Tibial artery (tissue), 4 donors: ENCODE measurements around the gene ZNF280D.

Experiments
- DNase-seq, 2 donors: peaks; one replicate each; pipeline ENCODE4 v3.0.0-alpha.2; 2019
- H3K27ac ChIP-seq, 2 donors: fragments of 200-600 bp; sonication (generic) in 1 of 2; 1 replicate in 1 of 2; 2 replicates in 1 of 2; pipeline ENCODE4 v1.5.1; 2018 to 2019; ENCODE audit warnings: mild to moderate bottlenecking in 1 of 2
- H3K27me3 ChIP-seq, 2 donors: fragments of 200-600 bp; sonication (generic) in 1 of 2; one replicate each; pipeline versions ENCODE4 v1.5.1 to v1.6.0; 2016 to 2019
- H3K36me3 ChIP-seq, 3 donors: fragments of 200-600 bp; sonication (generic) in 2 of 3; one replicate each; pipeline ENCODE4 v1.5.1; 2016 to 2019; ENCODE audit warnings: mild to moderate bottlenecking in 2 of 3
- H3K4me1 ChIP-seq, 4 donors: fragments of 200-600 bp; sonication (generic) in 2 of 4; 1 replicate in 3 of 4; 2 replicates in 1 of 4; pipeline ENCODE4 v1.5.1; 2016 to 2019
- H3K4me3 ChIP-seq, 2 donors: fragments of 200-600 bp; sonication (generic) in 1 of 2; 1 replicate in 1 of 2; 2 replicates in 1 of 2; pipeline ENCODE4 v1.5.1; 2018 to 2019; ENCODE audit warnings: mild to moderate bottlenecking in 2 of 2
- H3K9me3 ChIP-seq, 3 donors: fragments of 200-600 bp; sonication (generic) in 1 of 3; one replicate each; pipeline ENCODE4 v1.5.1; 2016 to 2019
- intact Hi-C: fragments of 100-400 bp; cut with DNase I; formaldehyde crosslinking; loops from one replicate; pipeline ENCODE4 v1.15.0; 2023; ENCODE audit warnings: low total_unique reads
- TF ChIP-seq, protein P1 (sequence below), 2 experiments: fragments of 200-600 bp in 1 of 2; fragments of 450-650 bp in 1 of 2; IDR thresholded peaks; one replicate each; pipeline ENCODE4 v1.5.1; 2017 to 2019; ENCODE audit warnings: antibody characterized with exemption in 2 of 2, mild to moderate bottlenecking in 1 of 2, moderate library complexity in 1 of 2

The ZNF280D gene

DNA sequence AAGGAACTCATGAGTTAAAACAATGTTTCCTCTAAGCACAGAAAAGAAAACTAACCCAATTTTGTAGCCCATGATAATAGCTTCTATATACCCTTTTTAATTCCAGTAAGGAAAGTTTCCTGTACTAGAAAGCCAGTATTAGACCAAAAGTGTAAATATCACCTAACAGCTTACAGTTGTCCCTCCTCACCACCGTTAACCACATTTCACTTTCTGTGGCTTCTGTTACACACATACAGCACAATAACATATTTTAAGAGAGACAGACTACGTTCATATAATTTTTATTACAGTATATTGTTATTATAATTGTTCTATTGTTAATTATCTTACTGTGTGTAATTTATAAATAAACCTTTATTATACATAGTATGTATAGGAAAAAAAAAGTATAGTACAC, 74.1 kb downstream of the ZNF280D start:
- Histone ChIP-seq H3K27me3 (no peaks in the 10 kb centered on the region), H3K4me3 (no peak overlapping the region), H3K27ac (no peak overlapping the region), H3K36me3 (peaks cover 25 to 30% (median 26%) of the 10 kb centered on the region in 3 donors), H3K9me3 (no peaks in the 10 kb centered on the region), H3K4me1 (peaks cover 0 to under 1% (median 0%) of the 10 kb centered on the region in 4 donors)
- TF ChIP-seq, protein P1, sequence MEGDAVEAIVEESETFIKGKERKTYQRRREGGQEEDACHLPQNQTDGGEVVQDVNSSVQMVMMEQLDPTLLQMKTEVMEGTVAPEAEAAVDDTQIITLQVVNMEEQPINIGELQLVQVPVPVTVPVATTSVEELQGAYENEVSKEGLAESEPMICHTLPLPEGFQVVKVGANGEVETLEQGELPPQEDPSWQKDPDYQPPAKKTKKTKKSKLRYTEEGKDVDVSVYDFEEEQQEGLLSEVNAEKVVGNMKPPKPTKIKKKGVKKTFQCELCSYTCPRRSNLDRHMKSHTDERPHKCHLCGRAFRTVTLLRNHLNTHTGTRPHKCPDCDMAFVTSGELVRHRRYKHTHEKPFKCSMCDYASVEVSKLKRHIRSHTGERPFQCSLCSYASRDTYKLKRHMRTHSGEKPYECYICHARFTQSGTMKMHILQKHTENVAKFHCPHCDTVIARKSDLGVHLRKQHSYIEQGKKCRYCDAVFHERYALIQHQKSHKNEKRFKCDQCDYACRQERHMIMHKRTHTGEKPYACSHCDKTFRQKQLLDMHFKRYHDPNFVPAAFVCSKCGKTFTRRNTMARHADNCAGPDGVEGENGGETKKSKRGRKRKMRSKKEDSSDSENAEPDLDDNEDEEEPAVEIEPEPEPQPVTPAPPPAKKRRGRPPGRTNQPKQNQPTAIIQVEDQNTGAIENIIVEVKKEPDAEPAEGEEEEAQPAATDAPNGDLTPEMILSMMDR (IDR thresholded peaks at IDR 0.05): no peak
- DNase-seq: no peak
- intact Hi-C loops: no loop called here

DNA sequence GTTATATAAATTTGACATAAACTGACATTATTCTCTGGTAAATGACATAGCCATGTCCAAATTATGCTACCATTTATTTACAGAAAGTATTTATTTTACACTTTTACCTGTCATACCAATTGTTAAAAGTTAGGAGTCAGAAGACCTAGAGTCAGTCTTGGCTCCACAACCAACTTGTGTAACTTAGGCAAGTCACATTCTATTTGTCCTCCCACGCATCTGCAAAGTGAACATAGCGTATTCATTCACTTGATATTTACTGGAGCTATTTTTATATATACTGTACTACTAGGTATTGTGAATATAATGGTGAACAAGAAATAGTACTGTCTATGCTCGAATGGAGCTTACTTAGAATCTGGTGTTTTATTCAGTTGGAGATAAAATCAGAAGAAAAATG, 78.7 kb downstream of the ZNF280D start:
- Histone ChIP-seq H3K4me1 (peaks cover 0 to 13% (median 0%) of the 10 kb centered on the region in 4 donors), H3K4me3 (no peak overlapping the region), H3K27ac (peak overlapping the region in 1 of 2 donors; percentile 59), H3K27me3 (no peaks in the 10 kb centered on the region), H3K9me3 (no peaks in the 10 kb centered on the region), H3K36me3 (peaks cover 6 to 14% (median 13%) of the 10 kb centered on the region in 3 donors)
- DNase-seq: no peak
- TF ChIP-seq, protein P1 (IDR thresholded peaks at IDR 0.05): no peak
- intact Hi-C loops: no loop called here

DNA sequence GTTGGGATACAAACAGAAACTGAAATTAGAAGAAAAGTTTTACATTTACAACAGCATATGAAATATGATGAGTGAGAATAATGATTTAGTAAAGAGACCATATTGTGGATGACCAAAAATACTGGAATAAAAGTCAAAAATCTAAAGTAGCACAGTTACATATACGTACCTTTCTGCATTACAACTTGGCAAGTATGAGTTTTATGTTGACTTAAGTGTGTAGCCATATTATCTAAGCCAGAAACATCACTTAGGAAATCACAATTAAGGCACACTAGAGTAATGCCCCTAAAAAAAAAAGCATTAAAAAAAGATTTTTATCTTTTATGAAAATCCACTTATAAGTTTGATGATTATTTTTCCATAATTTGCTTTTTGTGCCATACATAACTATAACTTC, 79.1 kb downstream of the ZNF280D start:
- TF ChIP-seq, protein P1 (IDR thresholded peaks at IDR 0.05): no peak
- peaks cover 6 to 14% (median 13%) of the 10 kb centered on the region in 3 donors for H3K36me3 ChIP-seq
- peak overlapping the region in 1 of 2 donors; percentile 59 for H3K27ac ChIP-seq
- DNase-seq: no peak
- intact Hi-C loops: no loop called here
- no peaks in the 10 kb centered on the region for H3K9me3 ChIP-seq
- H3K4me3 ChIP-seq: no peak overlapping the region
- no peaks in the 10 kb centered on the region for H3K27me3 ChIP-seq
- H3K4me1 ChIP-seq: peaks cover 0 to 13% (median 0%) of the 10 kb centered on the region in 4 donors

DNA sequence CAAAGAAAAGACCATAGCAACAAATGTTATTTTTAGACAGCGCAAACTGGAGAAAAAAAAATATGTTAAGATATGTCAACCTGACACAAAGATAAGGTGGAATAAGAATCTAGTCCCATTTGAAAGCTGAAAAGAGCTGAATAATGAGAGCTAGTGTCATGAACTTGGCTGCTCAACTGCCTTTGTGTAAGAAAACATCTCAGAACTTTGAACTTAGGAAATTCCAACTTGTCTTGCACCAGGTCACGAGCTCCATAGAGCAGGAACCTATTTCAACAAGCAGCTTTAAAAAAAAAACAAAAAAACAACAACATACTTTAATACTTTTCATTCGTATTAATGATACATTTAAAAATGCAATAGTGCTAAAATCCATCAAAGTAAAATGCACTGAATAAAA, 79.5 kb downstream of the ZNF280D start:
- TF ChIP-seq, protein P1 (IDR thresholded peaks at IDR 0.05): no peak
- DNase-seq: no peak
- intact Hi-C loops: no loop called here

DNA sequence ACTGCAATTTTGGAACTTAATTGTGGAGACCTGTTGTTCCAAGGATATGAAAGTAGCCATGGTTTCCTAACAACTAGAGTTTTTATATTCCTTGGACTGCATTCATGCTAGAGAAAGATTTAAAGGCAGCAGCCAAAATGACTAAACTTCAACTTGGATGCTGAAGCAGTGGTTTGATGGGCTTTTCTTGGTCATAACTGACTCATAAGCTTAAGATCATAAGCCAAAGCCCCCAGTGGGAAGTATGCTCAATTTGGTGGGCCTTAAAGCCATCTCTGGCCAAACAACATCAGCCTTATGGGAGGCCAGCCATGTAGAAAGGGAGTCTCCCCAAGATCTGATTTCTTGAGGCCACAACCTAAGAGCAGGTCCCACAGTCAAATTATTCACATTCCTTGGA, 80.2 kb downstream of the ZNF280D start:
- Histone ChIP-seq H3K9me3 (no peaks in the 10 kb centered on the region), H3K4me3 (no peak overlapping the region), H3K27me3 (no peaks in the 10 kb centered on the region), H3K4me1 (peaks cover 0 to 13% (median 0%) of the 10 kb centered on the region in 4 donors), H3K27ac (peak overlapping the region; percentile 42 to 59), H3K36me3 (peaks cover 6 to 14% (median 12%) of the 10 kb centered on the region in 3 donors)
- TF ChIP-seq, protein P1 (IDR thresholded peaks at IDR 0.05): no peak
- no peak for DNase-seq
- intact Hi-C loops: no loop called here

More for the DNA sequence above, 79.5 kb downstream of the ZNF280D start:
- H3K36me3 ChIP-seq: peaks cover 6 to 14% (median 13%) of the 10 kb centered on the region in 3 donors
- H3K27me3 ChIP-seq: no peaks in the 10 kb centered on the region
- H3K27ac ChIP-seq: peak overlapping the region; percentile 42 to 59
- peaks cover 0 to 13% (median 0%) of the 10 kb centered on the region in 4 donors for H3K4me1 ChIP-seq
- no peak overlapping the region for H3K4me3 ChIP-seq
- no peaks in the 10 kb centered on the region for H3K9me3 ChIP-seq

DNA sequence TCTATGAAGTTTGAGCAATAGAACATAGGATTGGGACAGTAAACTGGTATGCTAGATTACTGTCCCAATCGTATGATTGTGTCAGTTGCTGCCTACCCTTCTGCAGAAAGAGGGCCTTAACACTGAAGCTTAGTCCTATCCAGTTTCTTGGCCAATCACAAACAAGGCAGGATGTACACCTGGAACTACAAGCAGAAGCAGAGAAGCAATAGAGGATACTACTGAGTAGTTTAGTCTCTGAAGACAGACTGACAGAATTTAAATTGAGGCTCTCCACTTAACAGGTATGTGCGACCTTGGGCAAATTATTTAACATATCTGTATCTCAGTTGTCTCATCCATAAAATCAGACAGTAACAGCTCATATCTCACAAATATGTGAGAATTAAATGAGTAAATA, 85.0 kb downstream of the ZNF280D start:
- Histone ChIP-seq H3K9me3 (no peaks in the 10 kb centered on the region), H3K36me3 (peaks cover 0 to 16% (median 4%) of the 10 kb centered on the region in 3 donors), H3K27me3 (no peaks in the 10 kb centered on the region), H3K4me1 (peaks cover 0 to 4% (median 0%) of the 10 kb centered on the region in 4 donors), H3K27ac (no peak overlapping the region), H3K4me3 (no peak overlapping the region)
- TF ChIP-seq, protein P1 (IDR thresholded peaks at IDR 0.05): no peak
- no peak for DNase-seq
- intact Hi-C loops: no loop called here
